ENCODE data around the gene LRRC23. TPM values are rescaled to one million over a fixed set of nuclear protein-coding genes. Genes with fewer than 3 reads are reported as not detected.

The LRRC23 gene
- total RNA-seq (2022; extraction: Qiagen RNA extraction), result 15.4 to 18.3 TPM (median 17.3 TPM) in 5 replicates

DNA sequence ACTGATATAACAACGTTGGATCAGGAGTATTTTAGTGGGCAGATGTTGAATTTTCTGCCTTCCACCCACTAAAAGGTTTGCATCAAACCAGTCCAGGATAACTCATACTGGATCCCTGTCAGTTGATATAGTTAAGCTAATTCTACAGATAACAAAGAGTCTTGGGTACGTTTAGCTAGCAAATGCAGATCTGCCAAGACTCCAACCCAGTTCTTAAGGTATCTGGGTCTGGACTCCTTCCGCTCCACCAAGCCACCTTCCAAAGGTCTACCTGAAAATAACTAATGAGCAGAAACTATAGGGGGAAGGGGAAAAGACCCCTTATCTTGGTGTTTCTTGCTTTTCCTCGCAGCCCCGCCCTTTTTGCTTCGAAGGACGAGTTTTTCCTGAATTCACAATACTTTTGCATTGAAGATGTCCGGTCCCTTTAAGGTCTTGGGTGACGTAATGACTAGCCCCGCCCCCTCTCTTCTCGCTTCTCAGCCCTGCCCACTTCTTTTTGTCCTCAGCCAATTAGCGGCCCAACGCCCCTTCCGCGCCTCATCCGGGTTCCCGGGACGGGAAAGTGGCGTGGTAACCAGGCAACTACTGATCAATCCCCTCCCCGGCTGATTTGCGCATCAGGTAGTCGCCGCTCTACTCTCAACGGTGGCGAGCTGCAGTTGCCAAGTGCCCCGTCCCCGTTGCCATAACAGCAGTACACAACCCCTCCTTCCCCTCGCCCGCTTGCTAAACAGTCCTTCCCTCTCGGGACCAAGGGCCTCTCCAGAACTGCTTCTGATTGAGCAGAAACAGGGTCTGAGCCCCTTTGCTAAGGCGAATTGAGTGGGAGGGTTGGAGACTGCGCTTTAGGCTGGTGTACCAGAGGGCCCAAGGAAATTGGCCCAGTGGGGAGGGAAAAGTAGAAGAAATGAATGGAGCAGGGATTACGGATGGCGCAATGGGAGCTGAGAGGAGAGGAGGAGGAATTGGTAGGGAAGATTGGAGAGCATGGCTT is at the start of gene LRRC23:
TSS of gene LRRC23 (plus strand) at position 543 of the 997 bp plus-strand sequence. CDS start 812 bp downstream, outside the sequence.

GRCh38 chr12:6867413-6868210 is 37.0 kb upstream of the LRRC23 start, which contains the start of gene TPI1:
TPI1 (plus strand) TSS chr12:6867531; CDS start chr12:6867567, 36 bp downstream.

GRCh38 chr12:6873094-6874014 is 31.3 kb upstream of the LRRC23 start, which contains the start of gene SPSB2:
SPSB2 (minus strand) TSS chr12:6873303; CDS start chr12:6872901, 402 bp downstream.

DNA sequence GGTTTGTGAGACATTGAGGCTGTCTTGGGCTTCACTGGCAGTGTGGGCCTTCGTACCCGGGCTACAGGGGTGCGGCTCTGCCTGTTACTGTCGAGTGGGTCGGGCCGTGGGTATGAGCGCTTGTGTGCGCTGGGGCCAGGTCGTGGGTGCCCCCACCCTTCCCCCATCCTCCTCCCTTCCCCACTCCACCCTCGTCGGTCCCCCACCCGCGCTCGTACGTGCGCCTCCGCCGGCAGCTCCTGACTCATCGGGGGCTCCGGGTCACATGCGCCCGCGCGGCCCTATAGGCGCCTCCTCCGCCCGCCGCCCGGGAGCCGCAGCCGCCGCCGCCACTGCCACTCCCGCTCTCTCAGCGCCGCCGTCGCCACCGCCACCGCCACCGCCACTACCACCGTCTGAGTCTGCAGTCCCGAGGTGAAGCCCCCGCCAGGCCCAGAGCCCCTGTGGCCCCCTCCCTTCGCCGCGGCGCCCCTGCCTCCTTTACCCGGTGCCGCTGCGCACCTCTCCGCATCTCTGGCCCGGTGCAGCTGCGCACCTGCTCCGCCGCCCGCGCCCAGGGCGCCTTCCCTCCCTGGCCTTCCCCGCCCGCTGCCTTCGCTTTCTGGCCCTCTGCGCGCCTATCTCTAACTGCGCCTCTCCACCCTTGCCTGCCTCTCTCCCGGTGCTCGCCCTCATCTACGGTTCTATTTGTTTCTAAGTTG is 9.8 kb downstream of the LRRC23 start, which contains the start of gene ENO2:
TSS of gene ENO2 (plus strand) at position 335 of the 701 bp plus-strand sequence. CDS start 1,253 bp downstream, outside the sequence.

DNA sequence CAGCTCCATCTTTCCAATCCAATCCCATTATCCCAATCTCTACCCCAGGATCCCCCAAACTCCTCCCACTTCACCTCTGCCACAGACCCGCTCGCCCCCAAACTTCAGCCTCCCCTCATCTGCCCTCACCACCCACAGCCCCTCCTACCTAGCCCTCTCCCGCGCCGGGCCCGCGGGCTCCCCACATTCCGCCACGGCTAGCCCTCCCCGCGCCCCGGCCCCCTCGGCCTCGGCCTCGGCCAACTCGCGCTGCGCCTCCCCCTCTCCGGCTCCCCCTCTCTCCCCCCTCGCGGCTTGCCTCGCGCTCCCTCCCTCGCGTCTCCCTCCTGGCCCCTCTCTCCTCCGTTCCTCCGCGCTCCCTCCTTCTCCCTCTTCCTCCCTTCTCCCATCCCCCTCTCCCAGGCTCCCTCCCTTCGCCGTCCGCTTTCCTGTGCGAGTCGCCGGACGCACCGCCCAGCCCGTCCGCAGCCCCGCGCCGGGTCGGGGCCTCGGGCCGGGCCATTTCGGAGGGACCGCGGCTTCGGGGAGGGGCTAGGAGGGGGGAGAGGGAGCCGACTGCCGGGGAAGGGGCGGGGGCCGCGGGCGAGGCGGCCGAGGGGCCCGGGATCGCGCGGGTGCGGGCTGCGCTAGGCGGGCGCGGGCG is 22.9 kb downstream of the LRRC23 start, which contains the start of gene ATN1:
TSS of gene ATN1 (plus strand) at position 581 of the 643 bp plus-strand sequence. CDS start 6,043 bp downstream, outside the sequence.

DNA sequence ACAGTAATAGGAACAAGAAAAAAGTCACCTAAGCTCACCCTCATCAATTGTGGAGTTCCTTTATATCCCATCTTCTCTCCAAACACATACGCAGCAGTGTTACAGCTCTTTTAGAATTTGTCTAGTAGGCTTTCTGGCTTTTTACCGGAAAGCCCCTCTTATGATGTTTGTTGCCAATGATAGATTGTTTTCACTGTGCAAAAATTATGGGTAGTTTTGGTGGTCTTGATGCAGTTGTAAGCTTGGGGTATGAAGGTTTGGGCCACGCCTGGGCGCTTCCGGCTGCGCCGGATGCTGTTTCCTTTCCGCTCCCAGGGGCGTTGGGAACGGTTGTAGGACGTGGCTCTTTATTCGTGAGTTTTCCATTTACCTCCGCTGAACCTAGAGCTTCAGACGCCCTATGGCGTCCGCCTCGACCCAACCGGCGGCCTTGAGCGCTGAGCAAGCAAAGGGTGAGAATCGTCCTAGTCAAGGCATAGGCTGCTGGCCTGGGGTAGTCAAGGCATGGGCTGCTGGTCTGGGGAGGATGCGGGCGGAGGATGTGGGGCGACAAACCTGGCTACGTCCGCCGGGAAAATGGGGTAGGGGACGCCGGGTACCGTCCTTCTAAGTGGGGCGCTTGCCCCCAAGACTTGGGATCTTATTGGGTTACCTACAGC is 39.2 kb downstream of the LRRC23 start, which contains the start of the genes C12orf57 and RNU7-1:
TSS of gene C12orf57 (plus strand) at position 301 of the 659 bp plus-strand sequence. CDS start at position 401, 100 bp downstream.
TSS of gene RNU7-1 (plus strand) at position 95 of the 659 bp plus-strand sequence.

GRCh38 chr12:6950811-6951540 is 46.4 kb downstream of the LRRC23 start, which contains the start of gene PTPN6:
PTPN6 (plus strand) TSS chr12:6951356; CDS start chr12:6951513, 157 bp downstream.

Other genes with a start within 250 kb of the LRRC23 start
- gene ING4, start 241.7 kb upstream of the LRRC23 start, total RNA-seq (2022; extraction: Qiagen RNA extraction), result 11.5 to 19.9 TPM (median 14.3 TPM) in 5 replicates
- gene ZNF384, start 215.4 kb upstream of the LRRC23 start, total RNA-seq (2022; extraction: Qiagen RNA extraction), result 53.8 to 60.6 TPM (median 58.4 TPM) in 5 replicates
- 0.76 to 1.1 TPM (median 0.84 TPM) in 5 replicates for gene PIANP, start 204.0 kb upstream of the LRRC23 start, total RNA-seq (2022; extraction: Qiagen RNA extraction)
- 48.4 to 56.5 TPM (median 55.4 TPM) in 5 replicates for gene COPS7A, start 180.8 kb upstream of the LRRC23 start, total RNA-seq (2022; extraction: Qiagen RNA extraction)
- gene MLF2, start 151.7 kb upstream of the LRRC23 start, total RNA-seq (2022; extraction: Qiagen RNA extraction), result 246 to 305 TPM (median 296 TPM) in 5 replicates
- 588 to 898 TPM (median 880 TPM) in 5 replicates for gene PTMS, start 138.5 kb upstream of the LRRC23 start, total RNA-seq (2022; extraction: Qiagen RNA extraction)
- 0.51 to 1.9 TPM (median 1.7 TPM) in 5 replicates for gene LAG3, start 132.3 kb upstream of the LRRC23 start, total RNA-seq (2022; extraction: Qiagen RNA extraction)
- not detected in 5 replicates for gene CD4, start 115.3 kb upstream of the LRRC23 start, total RNA-seq (2022; extraction: Qiagen RNA extraction)
- gene GPR162, start 83.0 kb upstream of the LRRC23 start, total RNA-seq (2022; extraction: Qiagen RNA extraction), result 0.28 to 0.51 TPM (median 0.38 TPM) in 5 replicates
- gene P3H3, start 76.4 kb upstream of the LRRC23 start, total RNA-seq (2022; extraction: Qiagen RNA extraction), result 23.9 to 29.0 TPM (median 26.3 TPM) in 5 replicates
- 1.0 to 2.0 TPM (median 1.6 TPM) in 5 replicates for gene GNB3, start 63.9 kb upstream of the LRRC23 start, total RNA-seq (2022; extraction: Qiagen RNA extraction)
- 73.1 to 82.3 TPM (median 77.5 TPM) in 5 replicates for gene CDCA3, start 53.5 kb upstream of the LRRC23 start, total RNA-seq (2022; extraction: Qiagen RNA extraction)
- 71.7 to 88.7 TPM (median 74.7 TPM) in 5 replicates for gene USP5, start 52.7 kb upstream of the LRRC23 start, total RNA-seq (2022; extraction: Qiagen RNA extraction)
- 1,586 to 1,659 TPM (median 1,629 TPM) in 5 replicates for gene TPI1, start 37.3 kb upstream of the LRRC23 start, total RNA-seq (2022; extraction: Qiagen RNA extraction)
- gene SPSB2, start 31.5 kb upstream of the LRRC23 start, total RNA-seq (2022; extraction: Qiagen RNA extraction), result 27.8 to 35.3 TPM (median 31.2 TPM) in 5 replicates
- 32.5 to 40.3 TPM (median 34.5 TPM) in 5 replicates for gene ENO2, start 9.8 kb downstream of the LRRC23 start, total RNA-seq (2022; extraction: Qiagen RNA extraction)
- 60.2 to 72.4 TPM (median 67.4 TPM) in 5 replicates for gene ATN1, start 23.1 kb downstream of the LRRC23 start, total RNA-seq (2022; extraction: Qiagen RNA extraction)
- not detected in 5 replicates for gene RNU7-1, start 39.0 kb downstream of the LRRC23 start, total RNA-seq (2022; extraction: Qiagen RNA extraction)
- gene C12orf57, start 39.2 kb downstream of the LRRC23 start, total RNA-seq (2022; extraction: Qiagen RNA extraction), result 256 to 322 TPM (median 309 TPM) in 5 replicates
- 9.5 to 13.3 TPM (median 11.7 TPM) in 5 replicates for gene PTPN6, start 46.5 kb downstream of the LRRC23 start, total RNA-seq (2022; extraction: Qiagen RNA extraction)
- gene PHB2, start 65.8 kb downstream of the LRRC23 start, total RNA-seq (2022; extraction: Qiagen RNA extraction), result 320 to 342 TPM (median 331 TPM) in 5 replicates
- gene EMG1, start 66.1 kb downstream of the LRRC23 start, total RNA-seq (2022; extraction: Qiagen RNA extraction), result 60.1 to 66.2 TPM (median 62.6 TPM) in 5 replicates
- 27.2 to 31.6 TPM (median 29.5 TPM) in 5 replicates for gene LPCAT3, start 113.7 kb downstream of the LRRC23 start, total RNA-seq (2022; extraction: Qiagen RNA extraction)
- gene C1S, start 155.9 kb downstream of the LRRC23 start, total RNA-seq (2022; extraction: Qiagen RNA extraction), result 40.4 to 68.0 TPM (median 43.8 TPM) in 5 replicates
- gene C1R, start 187.6 kb downstream of the LRRC23 start, total RNA-seq (2022; extraction: Qiagen RNA extraction), result 27.6 to 49.7 TPM (median 32.4 TPM) in 5 replicates
- 12.4 to 14.9 TPM (median 14.6 TPM) in 5 replicates for gene C1RL, start 204.4 kb downstream of the LRRC23 start, total RNA-seq (2022; extraction: Qiagen RNA extraction)
- not detected in 5 replicates for gene RBP5, start 224.1 kb downstream of the LRRC23 start, total RNA-seq (2022; extraction: Qiagen RNA extraction)
- 14.6 to 16.7 TPM (median 15.2 TPM) in 5 replicates for gene CLSTN3, start 225.5 kb downstream of the LRRC23 start, total RNA-seq (2022; extraction: Qiagen RNA extraction)